Epidermal melanocyte (primary cell): Measurements from ENCODE around the gene IQSEC1.

Source experiments
- DNase-seq: peaks from one replicate; pipeline ENCODE4 v3.0.0; 2011; ENCODE audit warnings: low spot score; ENCODE audit not compliant: insufficient read length

Gene IQSEC1

GRCh38 chr3:13085846-13086179 is 12.6 kb upstream of the IQSEC1 start:
- no peak for DNase-seq

GRCh38 chr3:13085081-13085845 is 12.0 kb upstream of the IQSEC1 start:
- no peak for DNase-seq

GRCh38 chr3:13083898-13084297 is 10.7 kb upstream of the IQSEC1 start:
- no peak for DNase-seq

GRCh38 chr3:13083254-13083653 is 10.0 kb upstream of the IQSEC1 start:
- DNase-seq = no peak

GRCh38 chr3:13082677-13083076 is 9.4 kb upstream of the IQSEC1 start:
- no peak for DNase-seq

GRCh38 chr3:13081603-13082360 is 8.6 kb upstream of the IQSEC1 start:
- no peak for DNase-seq

- DNase-seq = no peak
Observed at GRCh38 chr3:13080591-13080990, 7.4 kb upstream of the IQSEC1 start.

- DNase-seq = no peak
Observed at GRCh38 chr3:13080026-13080425, 6.8 kb upstream of the IQSEC1 start.

GRCh38 chr3:13079510-13079909 is 6.3 kb upstream of the IQSEC1 start:
- no peak for DNase-seq

- no peak for DNase-seq
Observed at GRCh38 chr3:13079051-13079450, 5.8 kb upstream of the IQSEC1 start.

GRCh38 chr3:13078163-13078905 is 5.1 kb upstream of the IQSEC1 start:
- DNase-seq = no peak

- DNase-seq = no peak
Observed at GRCh38 chr3:13077431-13078162, 4.4 kb upstream of the IQSEC1 start.

GRCh38 chr3:13075986-13076654 is 2.9 kb upstream of the IQSEC1 start:
- DNase-seq = no peak

- DNase-seq = no peak
Observed at GRCh38 chr3:13075318-13075717, 2.1 kb upstream of the IQSEC1 start.

GRCh38 chr3:13074006-13074375 is 762 bp upstream of the IQSEC1 start:
- no peak for DNase-seq

- no peak for DNase-seq
Observed at GRCh38 chr3:13072600-13073325, 466 bp downstream of the IQSEC1 start.

GRCh38 chr3:13072239-13072599 is 1.0 kb downstream of the IQSEC1 start:
- no peak for DNase-seq

- DNase-seq = no peak
Observed at GRCh38 chr3:13071695-13072094, 1.5 kb downstream of the IQSEC1 start.

GRCh38 chr3:13070391-13071070 is 2.7 kb downstream of the IQSEC1 start:
- no peak for DNase-seq

- DNase-seq = no peak
Observed at GRCh38 chr3:13069495-13069894, 3.7 kb downstream of the IQSEC1 start.
